GM18520 (cell line): Measurements from ENCODE around the gene SYNE2.

Experiments
- ATAC-seq: cut with Tn5 transposase; IDR thresholded peaks from one replicate; pipeline ENCODE4 v1.9.1; 2021; ENCODE audit not compliant: unreplicated experiment

Gene SYNE2

GRCh38 chr14:64069634-64070359 is 217.0 kb downstream of the SYNE2 start:
- no peak for ATAC-seq

GRCh38 chr14:64074961-64075612 is 222.3 kb downstream of the SYNE2 start:
- ATAC-seq: no peak

- ATAC-seq: no peak
These were observed 222.8 kb downstream of the SYNE2 start for GRCh38 chr14:64075613-64076005.

GRCh38 chr14:64080452-64080851 is 227.6 kb downstream of the SYNE2 start:
- no peak for ATAC-seq

GRCh38 chr14:64081174-64081746 is 228.5 kb downstream of the SYNE2 start:
- no peak for ATAC-seq

- ATAC-seq: no peak
These were observed 230.0 kb downstream of the SYNE2 start for GRCh38 chr14:64082837-64083236.

- ATAC-seq: no peak
These were observed 235.8 kb downstream of the SYNE2 start for GRCh38 chr14:64088647-64088964.

- ATAC-seq: no peak
These were observed 237.1 kb downstream of the SYNE2 start for GRCh38 chr14:64089920-64090319.

GRCh38 chr14:64091217-64091616 is 238.4 kb downstream of the SYNE2 start:
- no peak for ATAC-seq

GRCh38 chr14:64092338-64092737 is 239.5 kb downstream of the SYNE2 start:
- no peak for ATAC-seq

GRCh38 chr14:64092940-64093339 is 240.1 kb downstream of the SYNE2 start:
- ATAC-seq: no peak

- ATAC-seq: no peak
These were observed 242.8 kb downstream of the SYNE2 start for GRCh38 chr14:64095620-64096019.

GRCh38 chr14:64098120-64098519 is 245.3 kb downstream of the SYNE2 start:
- no peak for ATAC-seq

- ATAC-seq: no peak
These were observed 254.6 kb downstream of the SYNE2 start for GRCh38 chr14:64107438-64107837.

- ATAC-seq: no peak
These were observed 257.2 kb downstream of the SYNE2 start for GRCh38 chr14:64109819-64110554.

- ATAC-seq: no peak
These were observed 258.0 kb downstream of the SYNE2 start for GRCh38 chr14:64110802-64111201.

GRCh38 chr14:64112867-64113678 is 260.3 kb downstream of the SYNE2 start:
- no peak for ATAC-seq

- no peak for ATAC-seq
These were observed 261.4 kb downstream of the SYNE2 start for GRCh38 chr14:64114166-64114565.

GRCh38 chr14:64114796-64115195 is 262.0 kb downstream of the SYNE2 start:
- ATAC-seq: no peak

- ATAC-seq: no peak
These were observed 262.6 kb downstream of the SYNE2 start for GRCh38 chr14:64115401-64115800.
